ENCODE results near the gene ECM2.

The ECM2 gene

DNA sequence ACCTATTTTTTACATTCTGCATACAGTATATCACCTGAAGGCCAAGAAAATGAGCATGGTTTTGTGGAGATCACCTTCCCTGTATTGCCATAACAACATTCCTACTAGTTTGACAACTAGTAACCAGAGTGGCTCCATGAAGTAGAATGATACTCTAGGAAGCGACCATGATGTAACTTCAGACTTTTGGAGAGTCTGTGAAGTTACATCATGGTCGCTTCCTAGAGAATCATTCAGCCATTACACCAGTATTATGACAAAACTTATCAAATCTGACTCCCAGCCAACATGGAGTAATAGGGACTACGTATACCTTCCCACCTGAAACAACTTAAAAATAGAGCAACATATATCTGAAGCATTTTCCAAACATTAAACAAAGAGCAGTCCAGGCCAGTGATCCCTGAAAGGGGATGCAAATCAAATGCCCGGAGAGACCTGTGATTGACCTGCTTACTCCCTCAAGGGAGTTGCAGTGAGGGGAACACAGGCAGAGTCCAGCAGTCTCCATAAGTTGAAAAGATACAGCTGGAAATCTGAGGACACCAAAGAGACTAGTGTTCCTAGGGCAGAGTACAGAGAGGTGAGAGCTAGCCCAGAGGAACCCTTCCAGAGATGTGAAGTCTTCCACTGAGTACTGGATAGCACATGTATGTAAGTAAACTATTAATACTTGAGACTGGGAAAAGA, 7.8 kb downstream of the ECM2 start:
- DNase-seq (ENCODE audit: low read depth): no peak

GRCh38 chr9:92527291-92527828, 8.4 kb downstream of the ECM2 start:
- no peak for DNase-seq (ENCODE audit: low read depth)

GRCh38 chr9:92525306-92525705, 10.5 kb downstream of the ECM2 start:
- peak; percentile 31 for DNase-seq (ENCODE audit: low read depth)

DNA sequence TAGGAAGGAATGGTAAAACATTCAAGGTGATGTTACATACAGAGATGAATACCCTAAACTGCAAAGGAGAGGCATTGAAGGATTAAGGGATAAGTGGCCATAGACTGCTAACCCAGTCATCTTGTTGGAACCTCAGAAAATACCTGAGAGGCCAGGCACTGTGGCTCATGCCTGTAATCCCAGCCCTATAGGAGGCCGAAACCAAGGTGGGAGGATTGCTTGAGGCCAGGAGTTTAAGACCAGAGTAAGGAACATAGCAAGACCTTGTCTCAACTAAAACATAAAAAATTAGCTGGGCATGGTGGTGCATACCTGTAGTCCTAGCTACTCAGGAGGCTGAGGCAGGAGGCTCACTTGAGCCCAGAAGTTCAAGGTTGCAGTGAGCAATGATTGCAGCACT, 10.9 kb downstream of the ECM2 start:
- DNase-seq (ENCODE audit: low read depth): no peak

DNA sequence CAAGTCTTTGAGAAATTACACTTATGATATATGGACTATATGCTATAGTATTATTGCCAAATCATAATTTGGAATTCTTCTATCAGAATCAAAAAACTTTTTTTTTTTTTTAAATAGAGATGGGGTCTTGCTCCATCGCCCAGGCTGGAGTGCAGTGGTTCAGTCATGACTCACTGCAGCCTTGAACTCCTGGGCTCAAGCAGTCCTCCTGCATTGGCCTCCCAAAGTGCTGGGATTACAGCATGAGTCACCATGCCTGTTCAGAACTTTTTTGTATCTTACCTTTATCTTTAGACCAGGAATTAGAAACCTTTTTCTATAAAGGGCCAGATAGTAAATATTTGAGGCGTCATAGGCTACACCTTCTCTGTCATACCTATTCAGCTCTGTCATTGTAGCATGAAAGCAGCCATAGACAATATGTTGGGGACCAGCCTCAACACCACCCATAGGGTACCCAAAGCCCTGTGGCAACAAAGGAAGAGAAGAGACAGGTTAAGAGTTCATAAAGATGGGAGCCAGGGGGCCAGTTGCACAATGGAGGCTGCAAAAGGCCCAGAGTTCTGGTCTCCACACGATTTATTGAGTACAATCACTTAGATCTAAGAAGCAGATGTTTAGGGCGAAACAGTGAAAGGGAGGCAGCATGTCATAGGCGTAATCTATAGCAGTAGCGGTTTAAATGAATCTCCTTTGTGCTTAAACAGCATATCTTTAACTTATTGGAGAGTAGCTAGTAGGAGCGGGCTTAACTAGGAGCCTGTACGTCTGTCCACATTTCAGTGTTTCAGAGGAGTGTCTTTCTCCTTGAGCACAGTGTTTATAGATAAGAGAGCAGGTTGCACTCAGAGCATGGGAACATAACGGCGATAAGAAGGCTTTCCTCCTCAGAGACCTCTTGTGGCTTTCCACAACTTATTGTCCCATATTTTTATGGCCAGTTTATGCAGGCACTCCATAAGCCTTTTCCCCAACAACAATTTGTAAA, 12.5 kb downstream of the ECM2 start:
- peak; percentile 24 for DNase-seq (ENCODE audit: low read depth)

GRCh38 chr9:92520837-92521236, 15.0 kb downstream of the ECM2 start:
- no peak for DNase-seq (ENCODE audit: low read depth)

DNA sequence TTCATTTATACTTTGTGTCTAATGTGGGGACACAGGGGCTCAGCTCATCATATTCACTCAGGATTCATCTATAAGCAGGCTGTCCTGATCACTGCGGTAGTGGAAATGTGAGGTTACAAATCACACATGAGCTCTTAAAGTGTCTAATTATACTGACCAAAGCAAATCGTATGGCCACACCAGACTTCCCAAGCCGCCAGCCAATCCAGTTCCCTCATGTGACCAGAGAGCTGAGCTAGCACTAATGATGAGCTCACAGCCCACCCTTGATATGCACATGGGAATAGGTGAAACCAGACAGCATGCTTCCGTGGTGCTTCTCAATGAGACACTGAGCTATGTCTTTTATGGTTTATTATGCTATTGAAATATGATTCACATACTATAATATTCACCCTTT, 17.6 kb downstream of the ECM2 start:
- DNase-seq (ENCODE audit: low read depth): no peak

DNA sequence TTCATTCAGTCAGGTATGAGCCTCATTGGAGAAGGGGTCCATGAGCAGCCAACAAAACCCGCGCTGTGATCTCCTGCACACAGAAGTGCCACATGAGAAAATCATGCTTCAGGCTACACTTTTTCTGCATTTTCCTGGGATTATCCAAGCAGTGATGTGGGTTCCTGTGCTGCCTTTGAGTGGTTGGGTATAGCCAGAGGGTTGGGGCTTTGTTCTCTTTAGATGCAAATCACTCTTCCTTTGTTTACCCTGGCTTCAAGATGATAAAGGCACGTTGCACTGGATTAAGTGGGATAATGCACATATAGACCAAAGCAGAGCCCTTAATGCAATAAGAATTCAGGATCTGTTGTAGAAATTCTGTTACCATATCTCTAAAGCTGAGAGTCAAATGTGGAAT, 18.7 kb downstream of the ECM2 start:
- DNase-seq (ENCODE audit: low read depth): no peak

- DNase-seq (ENCODE audit: low read depth): no peak
Measured at GRCh38 chr9:92516521-92516920, 19.3 kb downstream of the ECM2 start.

DNA sequence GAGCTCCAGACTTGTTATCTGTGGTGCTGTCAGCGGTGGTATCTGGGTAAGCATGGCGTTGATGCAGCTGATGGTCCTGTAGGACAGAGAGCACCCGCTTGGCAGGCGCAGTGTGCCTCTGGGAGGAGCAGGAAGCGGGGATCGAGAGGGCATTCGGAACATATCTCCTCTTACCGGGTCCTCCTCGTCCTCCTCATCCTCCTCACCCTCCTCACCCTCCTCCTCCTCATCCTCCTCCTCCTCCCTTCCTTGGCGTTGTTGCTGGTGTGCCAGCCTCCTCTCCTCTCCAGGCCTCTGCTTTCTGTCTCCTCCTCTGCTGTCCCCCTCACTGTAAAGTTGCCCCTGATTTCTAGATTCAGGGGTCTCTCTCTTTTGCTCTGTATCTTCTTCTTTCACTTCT, 21.2 kb downstream of the ECM2 start:
- no peak for DNase-seq (ENCODE audit: low read depth)

DNA sequence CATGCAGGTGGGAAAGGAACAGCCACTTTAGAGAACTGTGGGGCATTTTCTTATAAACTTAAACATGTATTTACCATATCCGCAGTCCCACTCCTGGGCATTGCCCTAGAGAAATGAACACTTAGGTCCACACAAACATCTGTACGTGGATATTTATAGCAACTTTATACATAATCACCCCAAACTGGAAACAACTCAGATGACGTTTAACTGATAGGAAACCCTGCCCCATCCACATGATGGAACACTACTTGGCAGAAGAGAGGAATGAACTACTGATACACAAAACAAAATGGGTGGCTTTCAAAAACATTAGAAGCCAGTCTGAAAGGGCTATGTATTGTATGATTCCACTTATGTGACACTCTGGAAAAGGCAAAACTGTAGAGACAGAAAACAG, 22.4 kb downstream of the ECM2 start:
- no peak for DNase-seq (ENCODE audit: low read depth)

GRCh38 chr9:92512622-92513021, 23.2 kb downstream of the ECM2 start:
- DNase-seq (ENCODE audit: low read depth): peak; percentile 67

DNA sequence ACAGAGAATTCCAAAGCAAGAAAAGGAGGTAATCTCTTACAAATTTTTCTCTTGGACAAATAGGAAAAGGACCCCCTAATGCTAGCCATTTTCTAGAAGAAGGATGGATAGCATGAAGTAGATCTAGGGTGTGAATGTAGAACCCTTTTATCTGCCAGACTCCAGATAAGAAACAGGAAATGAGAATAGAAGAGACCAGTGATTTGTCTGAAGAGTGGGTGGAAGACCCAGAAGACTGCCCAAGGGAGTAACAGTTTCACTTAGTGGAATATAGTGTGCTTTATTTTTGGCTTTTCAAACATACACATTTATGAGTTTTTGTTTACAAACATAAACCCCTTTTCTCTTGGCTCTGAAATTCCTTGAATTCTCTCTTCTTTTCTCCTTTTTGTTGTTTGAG, 25.0 kb downstream of the ECM2 start:
- DNase-seq (ENCODE audit: low read depth): no peak

DNA sequence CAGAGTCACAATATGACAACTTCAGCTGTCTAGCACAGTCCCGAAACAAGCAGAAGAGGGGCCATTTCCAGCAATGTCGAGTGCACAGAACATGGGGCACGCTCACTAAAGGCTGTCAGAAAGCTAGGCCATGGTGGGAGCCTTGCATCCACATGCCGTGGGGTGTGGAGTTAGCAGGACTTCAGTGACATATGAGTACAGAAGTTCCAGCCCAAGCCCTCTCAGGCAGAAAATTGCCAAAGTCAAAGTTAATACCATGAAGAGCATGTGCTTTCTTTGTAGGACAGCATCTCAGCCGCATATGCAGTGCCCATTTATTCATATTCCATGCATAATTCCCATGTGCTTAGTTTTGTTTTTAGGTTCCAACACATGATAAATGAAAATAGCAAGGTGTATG, 26.7 kb downstream of the ECM2 start:
- DNase-seq (ENCODE audit: low read depth): no peak

DNA sequence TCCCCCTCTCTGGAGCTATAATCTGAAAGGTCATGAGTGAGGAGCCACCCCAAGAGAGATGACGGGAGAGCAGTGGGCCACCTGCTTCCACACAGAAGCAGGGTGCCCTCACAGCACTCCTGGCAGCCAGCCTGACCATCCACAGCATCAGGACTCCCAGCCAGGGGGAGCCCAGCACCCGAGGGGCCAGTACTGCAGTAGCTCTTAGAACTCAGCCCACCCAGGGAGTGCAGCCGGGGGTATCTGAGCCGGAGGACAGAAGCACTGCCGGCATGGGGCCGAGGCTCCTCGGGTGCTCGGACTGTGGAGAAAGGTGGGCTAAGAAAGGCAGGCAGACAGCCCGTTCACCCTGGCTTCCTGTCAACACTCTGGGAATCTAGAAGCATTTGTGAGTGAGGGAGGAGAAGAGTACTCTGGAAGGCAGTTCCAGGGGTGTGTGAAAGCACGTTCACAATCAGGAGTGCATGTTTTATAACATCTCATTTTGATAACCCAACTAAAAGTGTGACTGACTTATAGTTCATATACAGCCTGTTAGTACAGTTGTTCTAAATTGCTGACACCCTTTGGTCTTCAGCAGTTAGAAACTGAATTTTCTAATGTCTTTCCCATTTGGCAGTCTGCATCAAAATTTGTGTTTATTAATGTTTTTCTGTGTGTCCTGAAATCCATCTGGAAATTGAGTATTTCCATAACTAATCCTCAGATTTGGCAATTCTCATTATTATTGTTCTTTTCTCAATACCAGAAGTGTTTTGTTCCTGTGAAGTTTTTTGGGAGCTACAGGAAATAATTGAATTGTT, 27.6 kb downstream of the ECM2 start:
- DNase-seq (ENCODE audit: low read depth): no peak

DNA sequence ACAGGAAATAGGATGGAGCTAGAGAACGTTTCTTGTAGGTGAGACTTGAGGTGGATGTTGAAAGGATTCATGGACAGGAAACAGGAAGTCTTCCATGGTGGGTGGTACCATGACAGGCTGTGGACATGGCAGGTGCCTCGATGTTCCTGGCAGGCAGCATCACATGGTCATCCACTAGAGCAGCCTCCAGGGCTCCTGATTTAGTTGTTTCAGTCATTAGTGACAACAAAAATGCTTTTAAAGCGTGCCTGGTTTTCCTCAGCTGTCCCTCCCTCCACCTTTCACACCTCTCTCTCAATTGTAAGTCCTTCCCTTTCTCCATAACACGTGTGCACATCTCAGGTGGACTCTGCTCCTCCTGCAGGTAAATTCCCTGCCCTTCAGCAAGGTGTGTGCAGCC, 28.3 kb downstream of the ECM2 start:
- DNase-seq (ENCODE audit: low read depth): no peak

DNA sequence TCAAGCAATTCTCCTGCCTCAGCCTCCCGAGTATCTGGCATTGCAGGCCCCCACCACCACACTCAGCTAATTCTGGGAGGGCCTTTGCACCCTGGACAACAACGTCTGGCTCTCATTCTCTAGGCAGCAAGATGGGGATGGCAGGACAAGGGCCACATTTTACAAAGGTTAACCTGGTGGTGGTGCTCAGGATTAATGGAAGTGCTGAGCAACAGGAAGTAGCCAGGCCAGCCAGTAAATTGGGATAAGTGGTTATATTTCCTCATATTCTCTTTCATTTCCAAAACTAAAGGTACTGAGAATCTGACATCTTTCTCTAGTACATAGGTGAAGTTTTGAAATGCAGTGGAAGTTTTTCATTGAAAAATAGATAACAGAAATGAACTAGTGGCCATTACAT, 28.8 kb downstream of the ECM2 start:
- DNase-seq (ENCODE audit: low read depth): no peak

DNA sequence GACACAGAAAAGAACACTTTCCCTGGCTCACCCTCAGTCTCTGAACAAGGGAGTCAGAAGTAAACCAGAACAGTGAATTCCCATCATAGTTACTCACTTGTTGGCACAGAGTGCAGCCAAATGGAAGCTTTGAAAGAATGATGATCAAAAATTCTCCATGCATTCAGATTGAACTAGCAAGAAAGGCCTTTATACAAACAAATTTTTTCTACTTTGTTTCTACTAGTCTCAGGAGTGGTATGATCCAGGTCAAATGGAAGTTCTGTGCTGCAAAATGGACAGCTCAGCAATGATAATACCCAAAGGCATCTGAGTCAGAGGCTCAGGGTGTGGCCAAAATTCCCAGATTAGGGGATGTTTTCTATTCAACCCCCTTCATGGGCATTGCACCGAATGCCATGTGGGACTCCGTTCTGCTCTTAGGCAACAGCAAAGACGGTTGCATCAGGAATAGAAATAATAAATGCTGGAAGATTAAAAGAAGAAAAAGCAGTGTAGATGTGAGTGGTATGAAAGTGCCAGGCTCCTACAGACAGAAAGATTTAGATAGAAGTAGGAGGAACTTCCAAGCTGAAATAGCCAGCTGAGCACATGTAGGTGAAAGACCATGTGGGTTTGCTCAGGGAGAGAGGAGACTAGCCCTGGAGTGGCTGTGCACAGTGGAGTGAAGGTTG, 29.5 kb downstream of the ECM2 start:
- peak; percentile 89 for DNase-seq (ENCODE audit: low read depth)

DNA sequence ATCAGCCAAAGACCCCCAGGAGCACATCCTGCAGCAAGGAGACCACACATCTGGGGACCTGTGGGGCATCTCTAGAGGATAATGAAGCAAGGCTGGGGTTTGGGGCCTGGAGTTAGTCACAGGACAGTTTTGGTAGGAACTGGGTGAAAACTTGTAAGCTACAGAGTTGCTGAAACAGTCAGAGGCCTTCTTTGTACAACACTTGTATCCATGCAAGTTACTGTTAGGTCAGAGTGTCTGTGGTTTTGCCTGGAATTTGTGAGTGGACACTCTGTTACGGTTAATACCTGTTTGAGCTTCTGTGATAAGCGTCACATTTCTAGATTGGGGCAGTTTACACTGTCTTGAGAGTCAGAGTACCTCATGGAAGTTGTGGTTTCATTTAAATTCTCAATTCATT, 30.9 kb downstream of the ECM2 start:
- peak; percentile 68 for DNase-seq (ENCODE audit: low read depth)

- DNase-seq (ENCODE audit: low read depth): no peak
Measured at GRCh38 chr9:92503156-92503555, 32.6 kb downstream of the ECM2 start.

- peak; percentile 53 for DNase-seq (ENCODE audit: low read depth)
Measured at GRCh38 chr9:92501671-92502393, 34.0 kb downstream of the ECM2 start.
